ENCODE measurements around the gene RAP2A.

- TF ChIP-seq POLR2AphosphoS5 (IDR thresholded peaks at IDR 0.05; ENCODE audit: insufficient read depth in 1 of 2, low read depth in 1 of 2): no peak
- TF ChIP-seq CTCF (IDR thresholded peaks at IDR 0.05): no peak
Measured at GRCh38 chr13:97468331-97468730, 34.4 kb downstream of the RAP2A start.
